HG02642 (cell line): ENCODE results near the gene RCE1.
A peak's percentile ranks its signal among the peaks of the same experiment; 100 is the strongest.

ENCODE experiments used
- ATAC-seq: cut with Tn5 transposase; IDR thresholded peaks from one replicate; pipeline ENCODE4 v1.9.1; 2021; ENCODE audit warnings: mild to moderate bottlenecking; ENCODE audit not compliant: unreplicated experiment, poor library complexity

Gene RCE1

DNA sequence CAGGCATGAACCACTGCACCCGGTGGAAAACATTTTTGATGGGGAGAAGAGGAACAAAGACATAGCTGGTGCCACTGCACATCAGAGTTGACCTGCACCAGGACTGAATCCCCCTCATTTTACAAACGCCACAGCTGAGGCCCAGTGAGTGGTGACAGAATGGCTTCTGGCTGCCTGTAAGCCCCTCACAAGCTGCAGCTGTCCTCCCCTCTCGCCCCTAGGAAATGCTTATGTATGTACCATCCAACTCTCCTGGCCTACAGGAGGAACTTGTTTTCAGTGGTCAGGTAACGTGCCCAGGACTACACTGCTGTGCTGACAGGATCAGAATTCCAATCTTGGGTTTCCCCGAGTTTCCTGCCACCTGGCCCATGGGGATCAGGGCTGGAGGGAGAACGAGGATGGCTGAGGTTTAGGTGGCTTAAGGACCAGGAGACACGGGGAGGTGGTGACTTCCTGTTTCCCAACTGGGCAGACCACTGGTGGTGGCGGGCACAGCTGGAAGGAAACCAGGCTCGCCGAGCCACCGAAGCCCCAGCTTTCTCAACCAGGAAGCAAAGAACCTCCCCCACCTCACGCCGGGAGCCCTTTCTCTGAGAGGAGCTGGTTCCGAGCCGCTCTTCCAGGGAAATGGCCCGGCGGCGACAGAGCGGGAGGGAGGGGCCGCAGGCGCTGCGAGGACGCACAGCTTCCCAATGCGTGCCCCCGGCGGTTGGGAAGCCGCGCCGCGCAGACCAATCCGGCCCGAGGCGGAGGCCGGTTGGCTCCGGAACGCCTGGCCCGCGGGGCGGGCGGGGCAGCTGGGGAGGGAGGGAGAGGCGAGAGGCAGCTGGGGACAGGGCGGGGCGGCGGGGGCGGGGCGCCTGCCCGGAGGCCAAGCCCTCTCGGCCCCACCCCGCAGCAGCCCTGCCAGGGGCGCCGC, 12.6 kb downstream of the RCE1 start:
- ATAC-seq = peak; percentile 65

DNA sequence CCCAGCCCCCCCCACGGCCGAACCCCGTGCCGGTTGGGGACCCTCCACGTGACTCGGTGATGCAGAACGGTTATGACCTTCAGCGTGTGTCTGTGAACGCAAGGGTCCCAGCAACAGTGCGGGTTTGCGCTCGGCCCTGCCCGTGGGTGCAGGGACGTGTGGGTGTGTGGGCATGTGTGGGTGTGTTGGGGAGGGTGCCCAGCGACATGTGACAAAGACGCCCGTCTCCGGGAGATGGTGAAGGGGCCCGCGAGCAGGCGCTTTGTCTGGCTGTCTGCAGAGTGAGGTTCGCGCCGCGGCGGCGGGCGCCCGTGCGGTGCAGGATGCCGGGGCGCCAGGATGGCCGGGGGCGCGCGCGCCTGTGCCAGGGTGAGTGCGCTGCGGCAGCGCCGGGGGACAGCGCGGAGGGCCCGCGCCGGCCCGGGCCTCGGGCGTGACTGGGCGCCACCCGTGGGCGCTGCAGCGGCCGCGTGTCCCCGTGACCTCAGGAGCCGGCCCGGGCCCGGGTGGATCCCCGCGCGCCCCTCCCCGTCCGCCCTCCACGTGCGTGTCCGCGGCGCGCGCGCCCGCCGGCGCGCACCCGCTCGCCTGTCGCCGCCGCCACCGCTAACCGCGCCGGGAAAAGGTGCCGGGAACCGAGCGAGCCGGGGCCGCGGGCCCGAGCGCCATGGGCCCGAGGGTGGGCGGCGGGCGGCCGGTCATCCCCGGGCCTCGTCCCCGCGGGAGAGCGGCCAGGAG, 13.4 kb downstream of the RCE1 start, which contains the start of gene LRFN4:
TSS of gene LRFN4 (plus strand) at position 569 of the 738 bp plus-strand sequence. CDS start 681 bp downstream, outside the sequence.
- peak; percentile 29 for ATAC-seq

DNA sequence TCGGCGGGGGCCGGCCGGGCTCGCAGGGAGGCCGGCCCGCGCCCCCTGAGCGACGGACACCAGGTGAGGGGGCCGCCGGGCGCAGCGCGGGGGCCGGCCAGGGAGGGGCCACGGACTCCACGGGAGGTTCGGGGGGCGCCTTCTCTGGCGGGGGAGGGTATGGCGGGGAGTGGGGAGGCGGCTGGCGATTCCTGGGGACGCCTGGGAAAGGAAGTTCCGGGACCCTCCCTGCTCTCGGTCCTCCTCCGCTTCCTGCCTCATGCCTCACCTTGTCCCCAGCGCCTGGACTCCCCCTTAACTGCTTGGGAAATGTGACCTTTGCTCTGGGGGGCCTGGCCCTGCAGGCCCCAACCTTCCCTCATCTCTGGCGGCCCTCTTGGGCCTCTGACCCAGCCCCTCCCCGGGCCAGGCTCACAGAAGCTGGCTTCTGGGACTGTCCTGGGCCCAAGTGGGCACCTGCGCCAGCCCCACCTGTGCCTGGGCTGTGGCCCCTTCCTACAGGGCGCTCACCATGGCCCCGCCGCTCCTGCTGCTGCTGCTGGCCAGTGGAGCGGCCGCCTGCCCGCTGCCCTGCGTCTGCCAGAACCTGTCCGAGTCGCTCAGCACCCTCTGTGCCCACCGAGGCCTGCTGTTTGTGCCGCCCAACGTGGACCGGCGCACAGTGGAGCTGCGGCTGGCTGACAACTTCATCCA, 14.1 kb downstream of the RCE1 start:
- peak; percentile 4 for ATAC-seq

DNA sequence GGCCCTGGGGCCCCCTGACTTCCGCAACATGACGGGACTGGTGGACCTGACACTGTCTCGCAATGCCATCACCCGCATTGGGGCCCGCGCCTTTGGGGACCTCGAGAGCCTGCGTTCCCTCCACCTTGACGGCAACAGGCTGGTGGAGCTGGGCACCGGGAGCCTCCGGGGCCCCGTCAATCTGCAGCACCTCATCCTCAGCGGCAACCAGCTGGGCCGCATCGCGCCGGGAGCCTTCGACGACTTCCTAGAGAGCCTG, 14.6 kb downstream of the RCE1 start:
- ATAC-seq = no peak

DNA sequence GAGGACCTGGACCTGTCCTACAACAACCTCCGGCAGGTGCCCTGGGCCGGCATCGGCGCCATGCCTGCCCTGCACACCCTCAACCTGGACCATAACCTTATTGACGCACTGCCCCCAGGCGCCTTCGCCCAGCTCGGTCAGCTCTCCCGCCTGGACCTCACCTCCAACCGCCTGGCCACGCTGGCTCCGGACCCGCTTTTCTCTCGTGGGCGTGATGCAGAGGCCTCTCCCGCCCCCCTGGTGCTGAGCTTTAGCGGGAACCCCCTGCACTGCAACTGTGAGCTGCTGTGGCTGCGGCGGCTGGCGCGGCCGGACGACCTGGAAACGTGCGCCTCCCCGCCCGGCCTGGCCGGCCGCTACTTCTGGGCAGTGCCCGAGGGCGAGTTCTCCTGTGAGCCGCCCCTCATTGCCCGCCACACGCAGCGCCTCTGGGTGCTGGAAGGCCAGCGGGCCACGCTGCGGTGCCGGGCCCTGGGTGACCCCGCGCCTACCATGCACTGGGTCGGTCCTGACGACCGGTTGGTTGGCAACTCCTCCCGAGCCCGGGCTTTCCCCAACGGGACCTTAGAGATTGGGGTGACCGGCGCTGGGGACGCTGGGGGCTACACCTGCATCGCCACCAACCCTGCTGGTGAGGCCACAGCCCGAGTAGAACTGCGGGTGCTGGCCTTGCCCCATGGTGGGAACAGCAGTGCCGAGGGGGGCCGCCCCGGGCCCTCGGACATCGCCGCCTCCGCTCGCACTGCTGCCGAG, 15.1 kb downstream of the RCE1 start:
- ATAC-seq = no peak

DNA sequence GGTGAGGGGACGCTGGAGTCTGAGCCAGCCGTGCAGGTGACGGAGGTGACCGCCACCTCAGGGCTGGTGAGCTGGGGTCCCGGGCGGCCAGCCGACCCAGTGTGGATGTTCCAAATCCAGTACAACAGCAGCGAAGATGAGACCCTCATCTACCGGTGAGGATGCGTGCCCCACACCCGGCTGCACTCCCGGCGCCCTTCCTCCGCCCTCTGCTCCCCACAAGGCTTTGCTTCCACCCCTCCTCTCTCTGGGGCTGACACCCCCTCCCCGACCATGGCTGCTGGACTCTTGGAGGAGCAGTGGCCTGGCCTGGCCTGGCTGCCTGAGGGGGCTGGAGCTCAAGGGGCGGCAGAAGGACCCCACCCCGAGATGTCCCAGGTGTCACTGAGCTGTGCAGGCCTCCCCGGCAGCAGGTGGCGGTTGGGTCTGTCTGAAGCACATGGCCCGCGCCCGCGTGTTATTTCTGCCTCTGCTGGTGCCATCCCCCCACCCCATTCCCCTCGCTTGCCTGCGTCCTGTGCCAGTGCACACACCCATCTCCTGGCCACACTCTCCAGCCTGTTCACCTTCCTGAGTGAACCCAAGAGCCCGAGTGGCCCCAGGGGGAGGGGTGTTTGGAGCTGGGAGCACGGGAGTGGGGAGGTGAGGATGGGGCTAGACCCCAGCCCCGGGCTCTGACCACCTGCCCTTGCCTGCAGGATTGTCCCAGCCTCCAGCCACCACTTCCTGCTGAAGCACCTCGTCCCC, 15.9 kb downstream of the RCE1 start:
- ATAC-seq = no peak

DNA sequence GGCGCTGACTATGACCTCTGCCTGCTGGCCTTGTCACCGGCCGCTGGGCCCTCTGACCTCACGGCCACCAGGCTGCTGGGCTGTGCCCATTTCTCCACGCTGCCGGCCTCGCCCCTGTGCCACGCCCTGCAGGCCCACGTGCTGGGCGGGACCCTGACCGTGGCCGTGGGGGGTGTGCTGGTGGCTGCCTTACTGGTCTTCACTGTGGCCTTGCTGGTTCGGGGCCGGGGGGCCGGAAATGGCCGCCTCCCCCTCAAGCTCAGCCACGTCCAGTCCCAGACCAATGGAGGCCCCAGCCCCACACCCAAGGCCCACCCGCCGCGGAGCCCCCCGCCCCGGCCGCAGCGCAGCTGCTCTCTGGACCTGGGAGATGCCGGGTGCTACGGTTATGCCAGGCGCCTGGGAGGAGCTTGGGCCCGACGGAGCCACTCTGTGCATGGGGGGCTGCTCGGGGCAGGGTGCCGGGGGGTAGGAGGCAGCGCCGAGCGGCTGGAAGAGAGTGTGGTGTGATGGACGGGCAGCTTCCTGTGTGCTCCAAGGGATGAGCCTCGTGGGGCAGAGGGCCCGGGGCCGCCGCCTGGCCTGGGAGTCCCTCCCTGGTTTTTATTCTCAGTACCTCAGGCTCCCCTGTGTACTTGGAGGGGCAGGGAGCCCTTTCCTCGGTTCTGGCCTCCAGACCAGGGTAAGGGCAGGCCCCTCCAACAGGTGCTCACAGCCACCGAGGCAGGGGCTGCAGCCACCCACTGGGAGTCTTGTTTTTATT, 16.6 kb downstream of the RCE1 start:
- no peak for ATAC-seq

DNA sequence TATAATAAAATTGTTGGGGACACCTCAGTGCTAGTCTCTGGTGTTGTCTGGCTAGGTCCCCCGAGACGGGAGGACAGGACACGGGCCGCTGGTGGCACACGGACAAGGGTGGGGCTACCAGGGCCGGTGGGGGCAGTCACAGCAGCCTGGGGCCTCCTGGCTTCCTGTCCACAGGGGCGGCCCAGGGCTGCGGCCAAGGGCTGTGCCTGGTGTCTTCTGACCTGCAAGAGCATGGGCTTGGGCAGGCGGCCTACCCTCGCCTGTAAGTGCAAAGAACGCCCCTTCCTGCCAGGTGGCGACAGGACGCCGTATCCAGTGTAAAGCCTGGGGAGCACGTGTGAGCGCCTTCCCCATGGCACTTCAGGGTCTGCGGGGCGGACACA, 17.2 kb downstream of the RCE1 start:
- no peak for ATAC-seq

DNA sequence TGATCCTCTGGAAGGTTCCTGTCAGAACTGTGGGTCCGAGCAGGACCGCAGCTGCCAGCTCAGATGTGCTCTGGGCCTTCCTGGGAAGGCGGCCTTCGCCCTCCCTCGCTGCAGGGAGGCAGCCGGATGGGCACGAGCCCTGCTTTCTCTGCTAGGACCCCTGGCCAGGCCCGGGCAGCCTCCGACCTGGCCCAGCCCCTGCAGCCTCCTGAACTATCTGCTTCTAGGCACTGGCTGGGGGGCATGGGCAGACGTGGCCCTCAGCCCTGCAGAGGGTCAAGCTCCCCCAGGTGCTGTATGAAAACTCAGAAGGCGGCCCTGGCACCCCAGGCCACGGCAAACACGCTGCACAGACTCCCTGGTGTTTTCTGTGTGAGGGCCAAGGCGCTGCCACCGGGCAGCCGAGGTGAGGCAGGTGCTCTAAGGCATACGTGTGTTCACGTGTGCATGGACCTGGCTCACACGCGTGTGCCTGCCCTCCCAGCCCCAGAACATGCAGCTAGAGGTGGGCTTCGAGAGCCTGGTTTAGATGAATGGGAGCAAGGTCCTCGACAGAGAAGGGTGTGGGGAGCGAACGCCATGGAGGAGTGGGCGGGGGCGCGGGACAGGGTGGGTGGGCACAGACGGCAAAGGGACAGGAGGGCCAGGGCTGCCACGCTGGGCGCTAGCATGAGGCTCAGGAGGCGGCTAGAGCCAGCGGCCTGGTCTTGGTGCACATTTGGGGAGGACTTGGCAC, 18.0 kb downstream of the RCE1 start:
- no peak for ATAC-seq

DNA sequence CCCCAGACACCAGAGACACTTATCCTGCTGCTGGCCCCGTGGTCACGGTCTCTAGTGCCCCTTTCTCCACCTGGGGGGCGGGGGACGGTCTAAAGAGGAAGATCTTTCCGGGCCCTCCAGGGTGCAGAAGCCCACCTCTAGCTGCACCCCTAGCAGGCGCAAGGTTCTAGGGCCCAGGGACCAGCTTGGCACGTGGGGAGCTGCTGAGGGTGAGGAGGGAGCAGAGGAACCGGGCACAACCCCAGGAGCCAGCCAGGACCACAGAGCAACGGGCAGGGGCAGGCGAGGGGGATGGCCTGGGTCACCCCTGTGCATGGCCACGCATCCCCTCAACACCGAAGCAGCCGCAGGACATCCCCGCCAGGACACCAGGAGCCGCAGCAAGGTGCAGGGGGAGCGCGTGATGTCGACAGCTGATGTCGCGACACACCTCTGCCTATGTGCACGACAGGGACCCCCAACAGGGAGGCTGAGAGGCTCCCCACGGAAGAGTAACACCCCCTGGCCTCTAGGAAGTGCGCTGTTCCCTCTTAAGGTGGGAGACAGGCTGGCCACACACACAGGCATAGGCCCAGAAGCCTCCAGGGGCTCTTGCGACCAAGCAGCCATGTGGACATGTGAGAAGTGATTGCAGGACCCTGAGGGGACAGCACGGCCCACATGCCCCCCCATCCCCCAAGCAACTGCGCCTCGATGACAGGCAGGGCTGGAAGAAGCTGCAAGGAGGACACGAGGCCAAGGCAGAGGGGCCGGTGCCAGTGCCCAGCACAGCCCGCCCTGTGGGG, 18.7 kb downstream of the RCE1 start:
- ATAC-seq = no peak

DNA sequence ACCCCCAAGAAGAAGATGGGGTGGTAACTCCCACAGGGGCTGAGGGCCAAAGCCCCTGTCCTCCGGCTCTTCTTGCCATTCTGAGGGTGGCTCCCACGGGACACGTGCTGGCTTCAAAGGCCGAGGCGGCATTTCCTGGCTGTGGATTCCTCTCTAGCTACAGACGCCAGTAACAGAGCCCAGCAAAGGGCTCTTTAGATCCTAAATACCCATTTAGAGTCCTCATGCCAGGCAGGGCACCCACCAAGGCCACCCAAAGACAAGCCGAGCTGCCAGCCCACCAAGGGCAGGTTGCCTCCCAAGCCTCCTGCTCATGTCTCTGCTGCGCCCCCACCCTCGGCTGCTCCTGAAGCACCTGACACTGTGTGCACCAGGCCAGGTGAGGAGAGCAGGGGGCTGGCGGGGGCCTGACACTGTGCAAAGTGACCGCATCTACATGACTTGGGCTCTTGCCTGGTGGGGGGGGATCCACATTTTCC, 19.4 kb downstream of the RCE1 start:
- ATAC-seq = no peak

DNA sequence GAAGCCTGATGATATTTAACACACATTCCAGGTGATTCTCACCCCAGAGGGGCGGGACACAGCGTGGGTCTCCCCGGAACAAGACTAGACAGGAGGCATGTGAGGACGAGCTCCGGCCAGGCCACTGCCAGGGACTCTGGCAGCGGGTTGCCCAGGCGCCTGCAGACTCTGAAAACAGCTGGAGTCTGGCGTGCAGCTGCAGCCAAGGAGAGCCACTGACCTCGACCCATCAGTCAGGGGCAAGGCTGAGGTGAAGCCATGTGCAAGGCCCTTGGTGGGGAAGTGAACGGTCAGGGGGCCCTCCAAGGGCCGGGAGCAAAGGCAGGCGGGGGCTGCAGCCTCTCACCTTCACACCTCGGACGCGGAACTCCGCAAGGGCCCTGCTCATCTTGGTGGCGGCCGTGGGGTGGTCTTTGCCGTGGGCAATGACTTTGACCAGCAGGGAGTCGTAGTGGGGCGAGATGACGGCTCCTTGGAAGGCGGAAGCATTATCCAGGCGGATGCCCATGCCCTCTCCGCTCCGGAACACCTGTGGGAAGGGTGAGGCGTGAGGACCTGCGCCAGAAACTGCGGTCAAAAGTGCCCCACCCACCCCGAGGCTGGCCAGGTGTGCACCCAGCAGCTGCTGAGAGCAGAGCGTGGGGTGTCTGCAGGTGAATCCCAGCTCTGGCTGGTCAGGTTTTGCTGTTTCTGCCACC, 20.3 kb downstream of the RCE1 start:
- ATAC-seq = no peak

DNA sequence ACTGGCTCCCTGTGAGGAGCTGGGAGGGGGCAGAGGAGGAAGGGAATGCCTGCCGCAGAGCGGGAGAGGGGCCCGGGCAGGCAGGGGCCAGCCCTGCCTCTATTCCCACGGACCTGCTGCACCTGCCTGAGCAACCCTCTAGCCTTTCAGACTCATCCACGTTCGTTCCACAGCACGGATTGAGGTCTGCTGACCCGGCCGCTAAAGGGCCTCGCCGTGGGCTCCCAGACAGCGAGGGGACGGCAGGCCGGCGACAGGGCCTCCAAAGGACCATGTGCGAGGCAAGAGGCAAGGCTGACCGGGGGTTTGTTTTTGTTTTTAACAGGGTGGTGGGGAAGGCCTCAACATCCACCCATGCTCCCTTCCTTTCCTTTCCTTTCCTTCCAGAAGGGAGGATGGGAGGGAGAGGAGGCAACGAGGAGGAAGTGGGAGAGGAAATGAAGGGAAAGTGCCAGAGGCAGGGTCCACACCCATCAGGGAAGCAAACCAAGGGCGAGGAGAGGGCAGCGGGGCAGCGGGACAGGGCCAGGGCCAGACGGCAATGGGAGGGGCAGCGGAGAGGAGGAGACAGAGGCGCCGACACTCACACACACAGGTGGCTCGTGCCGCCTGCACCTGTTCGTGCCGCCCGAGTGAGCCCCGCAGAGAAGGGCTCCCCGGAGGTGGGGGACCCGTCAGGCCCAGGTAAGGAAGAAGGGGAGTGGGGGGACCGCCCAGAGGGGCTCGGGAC, 21.1 kb downstream of the RCE1 start:
- ATAC-seq = no peak

DNA sequence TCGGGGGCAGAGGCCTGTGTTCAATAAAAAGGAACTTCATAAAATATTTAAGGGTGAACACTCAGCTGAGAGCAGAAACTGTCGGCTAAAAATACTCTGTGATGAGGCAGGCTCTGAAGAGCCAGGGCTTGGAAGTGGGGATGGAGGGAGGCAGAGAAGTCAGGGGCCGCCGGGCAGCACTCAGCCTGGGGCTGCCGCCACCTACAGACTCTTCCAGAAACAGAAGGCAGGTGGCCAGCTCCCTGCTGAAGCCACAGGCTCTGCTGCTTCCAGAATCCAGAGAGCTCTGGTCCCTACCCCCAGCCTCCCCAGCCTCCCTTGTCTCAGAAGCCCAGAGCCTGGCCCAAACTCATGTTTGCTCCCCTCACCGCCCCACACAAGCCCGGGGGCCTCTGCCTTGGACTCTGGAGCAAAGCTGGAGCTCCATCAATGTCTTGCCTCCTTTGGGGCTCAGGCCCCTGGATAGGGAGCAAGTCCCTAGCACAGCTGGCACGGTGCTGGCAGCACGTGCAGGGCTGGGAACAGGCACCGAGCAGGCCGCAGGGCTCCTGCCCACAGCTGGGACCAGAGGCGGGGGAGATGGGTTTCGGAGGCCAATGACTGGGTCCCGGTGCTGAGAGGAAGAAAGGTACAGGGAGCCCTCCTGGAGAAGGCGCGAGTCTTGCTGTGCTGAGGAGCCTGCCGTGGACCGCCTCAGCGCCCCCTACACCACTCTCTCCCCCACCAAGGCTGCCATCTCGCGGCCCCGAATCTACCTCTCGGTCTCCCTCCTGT, 21.9 kb downstream of the RCE1 start:
- ATAC-seq = no peak

DNA sequence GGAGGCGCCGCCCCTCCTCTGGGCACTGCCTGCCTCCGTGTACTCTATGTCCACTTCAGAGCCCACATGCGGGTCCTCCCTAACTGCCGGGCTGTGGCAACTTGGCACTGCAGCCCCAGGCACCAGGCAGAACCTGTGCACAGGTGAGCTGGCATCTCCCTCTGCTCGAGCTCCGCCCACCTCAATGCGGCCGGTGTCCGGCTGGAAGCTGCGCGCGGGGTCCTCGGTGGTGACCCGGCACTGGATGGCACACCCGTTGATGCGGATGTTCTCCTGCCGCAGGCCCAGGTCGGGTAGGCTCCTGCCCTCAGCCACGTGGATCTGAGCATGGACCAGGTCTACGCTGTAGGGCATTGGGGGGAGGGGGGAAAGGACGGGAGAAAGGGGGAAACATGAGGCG, 22.8 kb downstream of the RCE1 start:
- ATAC-seq = no peak
